HepG2 (cell line): ENCODE data around the gene DNMT3A. TPM values are rescaled to one million over a fixed set of nuclear protein-coding genes. Genes with fewer than 3 reads are reported as not detected.

Source experiments
- ARNT ChIP-seq: fragments of 450-650 bp; IDR thresholded peaks from 2 replicates; pipeline ENCODE4 v1.6.1; 2017
- ATF3 ChIP-seq: sonication (generic); formaldehyde crosslinking; IDR thresholded peaks from 2 replicates; pipeline ENCODE4 v1.4.0; 2020; ENCODE audit warnings: missing genetic modification reagents
- CEBPB ChIP-seq: IDR thresholded peaks from 2 replicates; pipeline ENCODE4 v1.6.1; 2011; ENCODE audit warnings: low read depth, low read length, improper control_type of control experiment, borderline replicate concordance
- CSRNP1 ChIP-seq: sonication (generic); formaldehyde crosslinking; IDR thresholded peaks from 2 replicates; pipeline ENCODE4 v1.8.1; 2023; ENCODE audit warnings: mild to moderate bottlenecking, missing genetic modification reagents
- HNF4A ChIP-seq: sonication (generic); formaldehyde crosslinking; IDR thresholded peaks from 2 replicates; pipeline ENCODE4 v1.4.0; 2020; ENCODE audit warnings: missing genetic modification reagents
- MED1 ChIP-seq: sonication (generic); formaldehyde crosslinking; IDR thresholded peaks from 2 replicates; pipeline ENCODE4 v1.4.0; 2020; ENCODE audit warnings: missing genetic modification reagents
- NFE2L1 ChIP-seq: sonication (generic); formaldehyde crosslinking; IDR thresholded peaks from 2 replicates; pipeline ENCODE4 v1.4.0; 2020; ENCODE audit warnings: missing genetic modification reagents, mild to moderate bottlenecking, borderline replicate concordance
- PHF8 ChIP-seq: sonication (generic); formaldehyde crosslinking; IDR thresholded peaks from 2 replicates; pipeline ENCODE4 v1.5.0; 2020; ENCODE audit warnings: missing genetic modification reagents
- PTBP1 ChIP-seq: fragments of 200-400 bp; formaldehyde crosslinking; IDR thresholded peaks from 2 replicates; pipeline ENCODE4 v1.6.1; 2018; ENCODE audit warnings: low read length, low read depth; ENCODE audit not compliant: poor library complexity, severe bottlenecking
- SOX6 ChIP-seq, 2 experiments: fragments of 450-650 bp in 1 of 2; sonication (generic) in 1 of 2; formaldehyde crosslinking in 1 of 2; IDR thresholded peaks; 2 replicates each; pipeline versions ENCODE4 v1.4.0 to v1.6.1; 2017 to 2020; ENCODE audit warnings: antibody characterized with exemption in 1 of 2, mild to moderate bottlenecking in 1 of 2, missing genetic modification reagents in 1 of 2
- STAT6 ChIP-seq: sonication (generic); formaldehyde crosslinking; IDR thresholded peaks from 2 replicates; pipeline ENCODE4 v1.4.0; 2020; ENCODE audit warnings: missing genetic modification reagents, mild to moderate bottlenecking, borderline replicate concordance
- TFDP1 ChIP-seq: IDR thresholded peaks from 2 replicates; pipeline ENCODE4 v1.6.1; 2016; ENCODE audit warnings: missing compliant biosample characterization, missing genetic modification reagents, borderline replicate concordance
- TOPORS ChIP-seq: sonication (generic); formaldehyde crosslinking; IDR thresholded peaks from 2 replicates; pipeline ENCODE4 v1.8.0; 2023; ENCODE audit warnings: mild to moderate bottlenecking, missing genetic modification reagents
- XRCC5 ChIP-seq: fragments of 200-400 bp; formaldehyde crosslinking; optimal IDR thresholded peaks from 2 replicates; pipeline ENCODE3; 2017; ENCODE audit warnings: mild to moderate bottlenecking, low read length
- ZBTB44 ChIP-seq: sonication (generic); formaldehyde crosslinking; IDR thresholded peaks from 2 replicates; pipeline ENCODE4 v1.4.0; 2020; ENCODE audit warnings: missing genetic modification reagents
- ZNF576 ChIP-seq: sonication (generic); formaldehyde crosslinking; IDR thresholded peaks from 2 replicates; pipeline ENCODE4 v1.4.0; 2020; ENCODE audit warnings: mild to moderate bottlenecking, missing genetic modification reagents
- polyA plus RNA-seq, 8 experiments: library from polyadenylated mRNA; depleted of rRNA in 3 of 8; stranded (reverse) in 7 of 8; unstranded in 1 of 8; fragments of >200 nt; fragmentation: Illumina TruSeq in 4 of 8; extraction: Trizol in 4 of 8; gene quantifications; 2 replicates each; pipeline versions ENCODE4 v1.2.1 to v1.2.3, GENCODE V29; 2011 to 2016; ENCODE audit warnings: low read depth in 4 of 8, missing spikeins in 1 of 8, mixed read lengths in 1 of 8; ENCODE audit not compliant: insufficient read depth in 1 of 8
- total RNA-seq, 5 experiments: library from RNA; depleted of rRNA; stranded (reverse); fragments of >200 nt; fragmentation: Illumina TruSeq; extraction: Trizol; gene quantifications; 2 replicates each; pipeline ENCODE4 v1.2.3, GENCODE V29; 2016; ENCODE audit warnings: low read depth in 1 of 5
- TF ChIP-seq, protein P1 (sequence below): sonication (generic); formaldehyde crosslinking; IDR thresholded peaks from 2 replicates; pipeline ENCODE4 v1.5.0; 2020; ENCODE audit warnings: missing genetic modification reagents

DNMT3A gene
- total and polyA plus RNA-seq, 2 of the 13 experiments (the other 11 are each of a cell fraction or from before 2014, with no cell fraction given) = 14.7 to 29.1 TPM

DNA sequence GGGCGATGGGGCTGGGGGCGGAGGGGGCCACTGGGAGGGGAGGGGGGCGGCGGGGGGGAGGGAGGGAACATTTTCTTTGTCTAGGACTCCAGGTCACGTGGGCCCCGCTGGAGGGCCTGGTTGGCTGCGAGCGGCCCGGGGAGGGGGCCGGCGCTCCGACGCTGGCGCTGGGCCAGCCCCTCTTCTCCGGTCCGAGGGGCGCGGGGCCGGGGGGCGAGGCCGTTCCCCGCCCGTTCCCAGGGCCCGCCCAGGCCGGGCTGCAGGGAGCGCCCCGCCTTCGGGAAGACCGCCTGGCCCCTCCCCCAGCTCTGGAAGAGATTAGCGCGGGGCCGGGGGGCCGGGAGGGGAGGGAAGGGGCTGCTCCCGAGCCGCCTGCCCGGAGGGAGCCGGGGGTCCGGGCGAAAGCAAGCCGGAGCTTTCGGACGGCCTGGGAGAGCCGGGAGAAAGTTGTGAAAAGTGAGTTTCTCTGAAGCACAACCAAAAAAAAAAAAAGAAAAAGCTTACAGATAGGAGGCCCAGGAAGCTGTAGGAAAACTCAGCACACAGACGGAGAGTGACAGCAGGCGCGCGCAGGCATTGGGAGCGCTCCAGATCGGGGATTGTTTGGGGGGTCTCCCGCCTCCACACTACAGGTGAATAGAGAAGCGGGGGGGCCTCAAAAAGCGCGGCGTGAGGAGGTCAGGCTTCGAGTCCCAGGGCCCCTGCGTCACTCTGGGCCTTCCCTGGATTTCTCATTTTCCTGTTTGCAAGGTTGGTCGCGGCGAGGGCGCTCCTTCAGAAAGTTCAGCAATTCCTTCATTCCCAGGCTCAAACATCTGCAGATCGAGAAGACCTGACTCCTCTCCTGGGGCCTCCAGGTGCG is 89.2 kb downstream of the DNMT3A start (continued):
- no peak for TF ChIP-seq ATF3
- TF ChIP-seq NFE2L1 (CRISPR knock-in tag) = no peak
- TF ChIP-seq TFDP1 (CRISPR knock-in tag) = peak; percentile 30; the same call in 1 of the 2 replicates
- TF ChIP-seq STAT6 (CRISPR knock-in tag) = no peak
- TF ChIP-seq PHF8 (CRISPR knock-in tag) = no peak
- no peak for TF ChIP-seq HNF4A (CRISPR knock-in tag)
- TF ChIP-seq, protein P1, sequence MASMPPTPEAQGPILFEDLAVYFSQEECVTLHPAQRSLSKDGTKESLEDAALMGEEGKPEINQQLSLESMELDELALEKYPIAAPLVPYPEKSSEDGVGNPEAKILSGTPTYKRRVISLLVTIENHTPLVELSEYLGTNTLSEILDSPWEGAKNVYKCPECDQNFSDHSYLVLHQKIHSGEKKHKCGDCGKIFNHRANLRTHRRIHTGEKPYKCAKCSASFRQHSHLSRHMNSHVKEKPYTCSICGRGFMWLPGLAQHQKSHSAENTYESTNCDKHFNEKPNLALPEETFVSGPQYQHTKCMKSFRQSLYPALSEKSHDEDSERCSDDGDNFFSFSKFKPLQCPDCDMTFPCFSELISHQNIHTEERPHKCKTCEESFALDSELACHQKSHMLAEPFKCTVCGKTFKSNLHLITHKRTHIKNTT (CRISPR knock-in tag) = no peak
- no peak for TF ChIP-seq ARNT
- TF ChIP-seq ZBTB44 (CRISPR knock-in tag) = no peak
- TF ChIP-seq XRCC5 = no peak
- no peak for TF ChIP-seq PTBP1
- no peak for TF ChIP-seq SOX6 (IDR thresholded peaks at IDR 0.05)
- TF ChIP-seq SOX6 (CRISPR knock-in tag; IDR thresholded peaks at IDR 0.05) = no peak
- TF ChIP-seq ZNF576 (CRISPR knock-in tag) = no peak
- TF ChIP-seq TOPORS (CRISPR knock-in tag) = 0 out of 2 replicates have a peak, but pooled peaks have one; percentile 35
- TF ChIP-seq MED1 (CRISPR knock-in tag) = peak; percentile 34; the same call in 1 of the 2 replicates
- TF ChIP-seq CEBPB = no peak
- no peak for TF ChIP-seq CSRNP1 (CRISPR knock-in tag)
